HG02798 (cell line): ENCODE data around the gene FLOT1.

Source experiments
- ATAC-seq: cut with Tn5 transposase; IDR thresholded peaks from one replicate; pipeline ENCODE4 v1.9.1; 2021; ENCODE audit warnings: mild to moderate bottlenecking; ENCODE audit not compliant: unreplicated experiment, poor library complexity

Gene FLOT1

DNA sequence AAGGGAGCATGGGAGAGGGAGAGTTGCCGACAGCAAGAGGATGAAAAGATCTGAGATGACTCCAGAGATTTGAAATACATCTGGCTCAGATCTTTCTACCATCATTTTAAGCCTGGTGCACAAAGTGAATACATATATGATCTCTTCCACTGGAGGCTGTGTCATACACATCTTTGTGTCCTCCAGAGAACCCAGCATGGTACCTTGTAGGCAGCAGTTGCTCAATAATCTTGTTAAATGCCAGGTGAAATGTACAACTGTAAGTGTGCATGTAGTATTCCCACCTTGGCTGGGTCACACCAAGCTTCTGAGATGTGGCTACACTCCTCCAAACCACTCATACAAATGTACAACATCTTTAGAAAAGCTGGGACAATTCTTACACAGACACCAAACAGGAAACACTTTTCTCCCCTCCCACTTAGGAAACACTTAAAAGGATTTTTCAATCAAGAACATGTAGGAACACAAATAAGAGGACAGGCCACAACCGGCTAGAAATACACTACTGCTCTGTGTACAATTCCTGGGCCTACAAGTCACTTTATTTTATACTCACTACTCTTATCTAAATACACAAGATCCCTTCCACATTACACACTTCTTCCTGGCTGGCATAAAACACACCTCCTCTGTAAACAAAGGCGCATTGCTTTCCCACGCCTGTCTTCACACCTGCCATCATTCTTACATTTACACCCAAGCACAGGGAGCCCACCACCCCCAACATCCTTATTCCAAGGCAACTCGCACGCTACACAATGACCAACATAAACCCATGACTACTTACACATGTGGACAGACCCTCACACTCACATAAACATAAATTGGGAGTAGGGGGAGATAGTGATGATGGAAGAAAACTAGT, 5.6 kb upstream of the FLOT1 start:
- ATAC-seq, result no peak

- no peak for ATAC-seq
Measured at GRCh38 chr6:30747300-30747687, 4.8 kb upstream of the FLOT1 start.

- peak; percentile 33 for ATAC-seq
Measured at GRCh38 chr6:30744054-30744805, 1.7 kb upstream of the FLOT1 start, which contains the start of gene IER3. IER3 (minus strand) TSS chr6:30744547; CDS start chr6:30744518, 29 bp downstream.

DNA sequence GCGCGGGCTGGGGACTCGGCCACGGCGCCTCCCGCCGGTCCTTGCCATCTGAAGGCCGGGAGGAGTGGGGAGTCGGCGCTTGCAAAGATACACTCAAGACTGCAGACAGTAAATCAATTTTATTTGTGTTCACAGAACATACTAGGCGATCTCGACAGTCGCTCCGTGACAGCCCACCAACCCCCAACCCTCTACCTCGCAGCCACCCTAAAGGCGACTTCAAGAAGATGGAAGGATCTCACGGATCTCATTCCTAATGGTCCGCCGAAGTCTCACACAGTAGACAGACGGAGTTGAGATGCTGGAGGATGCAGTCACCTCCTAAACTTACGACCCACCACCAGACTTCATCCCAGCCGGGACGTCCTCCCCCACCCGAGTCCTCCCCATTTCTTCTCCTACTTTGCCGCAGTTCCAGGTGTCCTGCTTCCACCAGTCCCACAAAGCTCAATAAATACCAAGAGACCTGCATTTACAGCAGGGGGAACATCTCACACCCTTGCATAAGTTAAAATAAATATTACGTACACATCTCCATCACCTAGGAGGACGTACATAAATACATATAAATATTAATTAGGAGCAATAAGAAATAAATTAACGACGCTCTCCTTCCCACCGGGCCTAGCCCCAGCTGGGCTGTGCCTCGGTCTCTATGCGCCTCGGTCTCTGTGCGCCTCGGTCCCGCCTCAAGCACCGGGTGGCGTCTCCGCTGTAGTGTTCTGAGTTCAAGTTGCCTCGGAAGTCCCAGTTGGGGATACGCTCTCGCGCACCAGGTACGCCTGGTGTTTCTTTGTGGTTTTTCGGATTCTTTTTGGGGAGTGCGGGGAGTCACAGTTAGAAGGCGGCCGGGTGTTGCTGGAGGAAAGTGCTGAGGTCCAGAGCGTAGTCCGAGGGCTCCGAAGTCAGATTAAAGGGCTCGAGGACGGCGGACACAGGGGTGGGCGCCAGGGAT, 889 bp upstream of the FLOT1 start:
- peak; percentile 8 for ATAC-seq

DNA sequence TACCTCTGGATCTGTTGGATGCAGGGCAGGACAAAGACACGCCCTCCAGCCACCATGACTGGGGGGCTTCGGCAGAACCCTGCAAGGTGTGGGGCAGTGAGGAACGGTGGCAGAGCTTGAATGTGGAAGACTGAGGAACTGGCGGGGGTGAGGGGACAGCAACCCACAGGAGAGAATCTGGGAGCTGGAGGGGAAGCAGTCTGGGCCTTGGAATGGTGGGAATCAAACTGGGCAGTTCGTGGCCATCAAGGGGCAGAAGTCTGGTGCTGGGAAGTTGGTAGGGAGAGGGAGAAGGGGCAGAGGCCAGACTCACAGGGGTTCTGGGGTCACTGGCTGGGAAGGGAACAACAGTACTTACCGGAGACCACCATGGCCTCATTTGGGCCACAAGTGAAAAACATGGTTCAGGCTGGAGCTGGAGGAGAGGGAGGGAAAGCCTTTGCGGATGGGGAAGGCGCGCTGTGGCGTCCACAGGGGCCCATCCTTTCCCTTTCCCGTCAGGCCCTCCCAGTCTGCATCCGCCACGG, 635 bp downstream of the FLOT1 start:
- no peak for ATAC-seq

DNA sequence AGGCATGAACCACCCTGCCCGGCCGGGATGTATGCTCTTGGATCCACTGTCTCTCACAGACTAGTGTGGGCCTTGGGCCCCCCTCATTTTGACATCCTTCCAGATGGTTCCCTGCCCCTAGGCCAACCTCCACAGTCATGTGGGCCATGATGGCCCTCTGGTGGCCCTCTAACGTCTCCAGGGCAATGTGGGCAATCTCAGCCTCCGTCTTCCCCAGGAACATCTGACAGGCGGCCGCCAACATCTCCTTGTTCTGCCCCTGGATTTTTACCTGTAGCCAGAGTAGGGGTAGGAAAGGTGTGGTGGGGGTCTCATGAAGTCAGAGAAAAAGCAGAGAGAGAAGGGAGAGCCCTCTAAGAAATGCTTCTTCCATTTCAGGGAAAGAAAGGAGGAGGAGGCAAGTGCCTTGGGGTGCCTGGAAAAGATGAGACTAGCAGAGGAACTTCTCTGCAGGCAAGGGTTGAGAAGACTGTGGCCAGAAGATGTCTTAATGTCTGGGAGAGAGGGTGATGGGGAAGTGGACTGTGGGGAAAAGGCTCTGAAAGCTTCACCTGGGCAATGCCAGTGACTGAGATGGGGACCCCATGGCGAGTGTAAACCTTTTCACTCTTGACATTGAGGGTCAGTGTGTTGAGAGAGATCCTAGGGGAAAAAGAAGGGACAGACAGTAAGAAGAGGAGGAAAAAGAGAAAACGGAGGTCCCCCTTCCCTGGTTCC, 1.3 kb downstream of the FLOT1 start:
- no peak for ATAC-seq

DNA sequence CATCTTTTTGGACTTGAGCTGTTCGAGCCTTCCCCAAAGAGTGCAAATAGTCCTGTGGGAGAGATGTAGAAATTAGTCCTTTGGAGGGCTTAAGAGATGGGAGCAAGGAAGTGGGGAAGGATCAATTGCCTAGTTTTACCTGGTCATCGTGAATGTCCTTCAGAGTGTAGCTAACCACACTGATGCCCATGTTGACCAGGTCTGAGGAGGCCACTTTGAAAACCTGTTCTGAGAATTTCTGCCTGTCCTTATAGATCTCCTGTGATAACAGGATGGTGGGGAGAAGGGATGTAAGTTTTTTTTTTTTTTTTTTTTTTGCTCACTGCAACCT, 2.0 kb downstream of the FLOT1 start:
- ATAC-seq, result no peak

- no peak for ATAC-seq
Measured at GRCh38 chr6:30738532-30738931, 4.0 kb downstream of the FLOT1 start.

DNA sequence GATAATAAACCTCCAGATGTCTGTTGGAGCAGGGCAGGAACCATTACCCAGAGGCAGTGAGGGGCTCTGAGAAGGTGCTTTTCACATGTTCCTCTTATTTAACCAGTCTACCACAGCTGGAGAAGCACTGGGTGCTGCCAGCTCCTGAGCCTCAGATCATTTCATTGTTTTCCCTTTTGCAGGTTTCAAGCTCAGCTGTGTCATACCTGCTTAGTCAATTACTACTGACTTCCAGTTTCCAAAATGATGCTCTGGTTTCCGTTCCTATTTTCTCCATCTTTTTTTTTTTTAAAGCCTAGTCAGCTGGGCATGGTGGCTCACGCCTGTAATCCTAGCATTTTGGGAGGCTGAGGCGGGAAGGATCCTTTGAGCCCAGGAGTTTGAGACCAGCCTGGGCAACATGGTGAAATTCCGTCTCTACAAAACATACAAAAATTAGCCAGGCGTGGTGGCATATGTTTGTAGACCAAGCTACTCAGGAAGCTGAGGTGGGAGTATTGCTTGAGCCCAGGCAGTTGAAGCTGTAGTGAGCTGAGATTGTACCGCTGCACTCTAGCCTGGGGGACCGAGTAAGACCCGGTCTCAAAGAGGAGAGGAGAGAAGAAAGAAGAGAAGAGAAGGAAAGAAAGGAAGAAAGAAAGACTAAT, 6.7 kb downstream of the FLOT1 start:
- no peak for ATAC-seq

- no peak for ATAC-seq
Measured at GRCh38 chr6:30732237-30732943, 10.1 kb downstream of the FLOT1 start.

DNA sequence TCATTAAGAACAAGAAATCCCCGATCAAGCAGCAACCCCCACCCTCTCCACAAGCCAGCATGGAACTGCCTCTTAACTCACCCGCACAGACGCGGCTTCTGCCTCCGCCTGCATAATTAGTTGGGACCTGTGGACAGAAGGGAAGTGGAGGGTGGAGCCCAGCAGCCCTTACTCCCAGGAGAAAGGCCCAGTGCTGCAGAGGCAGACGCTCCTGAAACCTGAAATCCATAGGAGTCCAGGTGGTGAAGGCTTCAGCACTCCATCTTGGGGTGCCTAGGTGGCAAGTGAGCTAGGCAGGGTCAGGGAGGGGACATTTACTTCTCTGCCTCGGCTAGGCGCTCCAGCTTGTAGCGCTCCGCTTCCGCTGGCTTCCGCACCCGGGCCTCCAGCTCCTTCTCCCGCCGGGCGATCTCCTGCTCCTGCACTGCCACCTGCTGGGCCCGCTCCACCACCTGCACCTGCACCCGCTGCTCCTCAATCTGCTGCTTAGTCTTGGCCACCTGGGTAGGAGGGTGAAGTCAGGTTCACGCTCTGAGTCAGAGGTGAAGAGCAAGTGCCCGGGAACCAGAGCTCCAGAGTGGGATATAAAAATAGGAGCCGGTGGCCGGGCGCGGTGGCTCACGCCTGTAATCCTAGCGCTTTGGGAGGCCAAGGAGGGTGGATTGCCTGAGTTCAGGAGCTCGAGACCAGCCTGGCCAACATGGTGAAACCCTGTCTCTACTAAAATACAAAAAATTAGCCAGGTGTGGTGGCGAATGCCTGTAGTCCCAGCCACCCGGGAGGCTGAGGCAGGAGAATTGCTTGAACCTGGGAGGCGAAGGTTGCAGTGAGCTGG, 11.7 kb downstream of the FLOT1 start:
- peak; percentile 62 for ATAC-seq

DNA sequence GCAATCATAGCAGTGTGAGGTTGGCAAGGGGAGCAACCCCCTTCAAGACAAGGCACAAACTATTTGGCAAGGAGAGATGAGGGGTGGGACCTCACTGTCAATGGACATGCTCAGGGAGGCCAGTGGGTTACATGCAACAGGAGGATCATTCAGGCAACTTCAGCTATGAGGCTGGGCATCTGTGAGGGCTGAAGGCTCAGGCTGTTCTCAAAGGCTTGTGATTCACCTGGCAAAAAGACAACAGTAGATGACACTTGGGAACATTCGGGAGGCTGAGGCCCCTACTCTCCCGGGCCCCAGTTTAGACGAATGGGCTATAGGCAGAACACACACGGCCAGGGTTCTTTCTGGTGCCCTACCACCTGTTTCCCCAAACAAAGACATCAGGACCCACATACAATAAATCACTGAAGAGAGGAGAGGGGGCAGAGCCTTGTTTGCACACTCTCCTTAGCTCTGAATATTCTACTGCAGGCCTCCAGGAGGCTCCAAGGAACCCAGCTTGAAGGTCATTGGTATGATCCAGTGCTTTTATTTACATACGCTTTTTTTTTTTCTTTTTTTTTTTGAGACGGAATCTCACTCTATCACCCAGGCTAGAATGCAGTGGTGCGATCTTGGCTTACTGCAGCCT, 14.4 kb downstream of the FLOT1 start:
- ATAC-seq, result no peak

DNA sequence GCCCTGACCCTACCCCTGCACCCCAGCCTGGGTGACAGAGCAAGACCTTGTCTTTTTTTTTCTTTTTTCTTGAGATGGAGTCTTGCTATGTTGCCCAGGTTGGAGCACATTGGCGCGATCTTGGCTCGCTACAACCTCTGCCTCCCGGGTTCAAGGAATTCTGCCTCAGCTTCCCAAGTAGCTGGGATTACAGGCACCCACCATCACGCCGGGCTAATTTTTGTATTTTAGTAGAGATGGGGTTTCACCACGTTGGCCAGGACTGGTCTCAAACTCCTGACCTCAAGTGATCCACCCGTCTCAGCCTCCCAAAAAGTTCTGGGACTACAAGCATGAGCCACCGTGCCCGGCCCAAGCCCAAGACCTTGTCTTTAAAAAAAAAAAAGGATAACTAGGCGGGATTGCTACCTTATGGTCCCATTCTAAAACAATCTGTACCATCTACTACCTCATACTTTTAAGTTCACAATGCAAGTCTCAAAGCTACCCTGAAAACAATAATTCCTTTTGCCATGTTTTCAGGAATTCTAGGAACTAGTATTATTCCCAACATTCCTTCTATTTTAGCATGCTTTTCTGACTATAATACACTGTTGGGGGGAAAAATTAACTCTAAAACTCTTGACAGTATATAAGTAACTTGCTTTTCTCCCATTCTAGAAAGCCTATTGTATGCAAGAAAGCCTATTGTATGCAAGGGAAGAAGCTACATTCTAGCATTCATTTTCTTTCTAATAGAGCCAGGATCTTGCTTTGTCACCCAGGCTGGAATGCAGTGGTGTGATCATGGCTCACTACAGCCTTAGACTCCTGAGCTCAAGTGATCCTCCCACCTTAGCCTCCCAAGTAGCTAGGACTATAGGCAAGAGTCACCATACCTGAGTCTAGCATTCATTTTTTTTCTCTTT, 15.7 kb downstream of the FLOT1 start:
- no peak for ATAC-seq

DNA sequence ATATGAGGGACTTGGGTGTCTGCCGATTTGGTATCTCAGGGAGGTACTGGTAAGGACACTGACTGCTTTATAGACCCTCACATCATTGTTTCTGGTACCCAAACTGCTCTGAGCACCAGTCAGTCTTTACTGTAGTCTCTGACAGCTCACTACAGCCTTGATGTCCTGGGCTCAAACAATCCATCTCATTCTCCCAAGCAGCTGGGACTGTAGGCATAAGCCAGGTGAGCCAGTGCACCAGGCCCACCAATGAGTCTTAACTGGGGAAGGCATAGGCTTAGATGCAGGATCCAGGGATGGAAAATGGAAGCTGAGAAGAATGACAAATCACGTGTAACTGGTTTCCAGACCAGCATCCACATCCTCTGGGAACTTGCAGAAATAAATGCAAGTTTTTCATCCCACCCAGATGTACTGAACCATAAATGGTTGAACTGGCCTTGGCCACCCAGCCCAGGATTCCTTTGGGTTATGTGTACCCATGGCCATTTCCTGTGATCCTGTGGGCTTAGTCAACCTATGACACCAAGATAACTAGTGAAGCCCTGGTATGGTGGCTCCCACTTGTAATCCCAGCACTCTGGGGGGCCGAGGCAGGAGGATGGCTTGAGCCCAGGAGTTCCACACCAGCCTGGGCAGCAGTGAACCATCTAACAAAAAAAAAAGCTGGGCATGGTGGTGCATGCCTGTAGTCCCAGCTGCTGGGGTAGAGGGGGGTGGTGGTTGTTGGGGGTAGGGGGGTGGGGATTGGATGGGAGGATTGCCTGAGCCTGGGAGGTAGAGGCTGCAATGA, 16.6 kb downstream of the FLOT1 start:
- no peak for ATAC-seq

DNA sequence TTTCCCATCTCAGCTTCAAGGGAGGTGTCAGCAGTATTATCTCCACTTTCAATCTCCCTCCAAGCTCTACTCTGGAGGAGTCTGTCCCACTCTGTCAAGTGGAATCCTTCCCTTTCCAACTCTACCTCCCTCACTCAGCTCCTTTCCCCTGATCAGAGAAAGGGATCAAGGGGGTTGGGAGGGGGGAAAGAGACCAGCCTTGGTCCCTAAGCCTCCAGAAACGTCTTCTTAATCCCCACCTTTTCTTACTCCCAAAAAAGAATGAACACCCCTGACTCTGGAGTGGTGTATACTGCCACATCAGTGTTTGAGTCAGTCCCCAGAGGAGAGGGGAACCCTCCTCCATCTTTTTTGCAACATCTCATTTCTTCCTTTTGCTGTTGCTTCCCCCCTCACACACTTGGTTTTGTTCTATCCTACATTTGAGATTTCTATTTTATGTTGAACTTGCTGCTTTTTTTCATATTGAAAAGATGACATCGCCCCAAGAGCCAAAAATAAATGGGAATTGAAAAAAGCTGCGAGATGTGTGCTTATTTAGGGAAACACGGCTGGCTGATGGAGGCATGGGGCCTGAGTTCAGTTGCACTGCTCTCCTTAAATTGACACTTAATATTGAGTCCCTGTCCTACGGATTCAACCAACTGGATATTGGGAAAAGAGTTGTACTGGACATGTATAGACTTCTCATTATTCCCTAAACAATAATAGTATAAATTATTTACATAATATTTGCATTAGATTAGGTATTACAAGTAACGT, 17.4 kb downstream of the FLOT1 start:
- ATAC-seq, result no peak
